SK-N-MC (cell line): ENCODE measurements around the gene GNB4.

ENCODE experiments used
- EZH2 ChIP-seq: fragments of 200-600 bp; sonication (generic); IDR thresholded peaks from one replicate; pipeline ENCODE4 v1.6.1; 2017; ENCODE audit warnings: antibody characterized with exemption
- POLR2AphosphoS5 ChIP-seq: IDR thresholded peaks from 2 replicates; pipeline ENCODE4 v1.6.1; 2012; ENCODE audit warnings: mild to moderate bottlenecking, low read depth, low read length, borderline replicate concordance

GRCh38 chr3:179488213-179488612 is 36.9 kb upstream of the GNB4 start:
- TF ChIP-seq POLR2AphosphoS5 (no peak), EZH2 (no peak)
